GM18508 (cell line): ENCODE results near the gene WDR90.

Experiments
- ATAC-seq: cut with Tn5 transposase; IDR thresholded peaks from one replicate; pipeline ENCODE4 v1.9.1; 2021; ENCODE audit warnings: moderate number of reproducible peaks; ENCODE audit not compliant: insufficient read depth, unreplicated experiment

The WDR90 gene

GRCh38 chr16:637081-638018, 11.8 kb upstream of the WDR90 start:
- no peak for ATAC-seq

GRCh38 chr16:638034-638543, 11.1 kb upstream of the WDR90 start:
- ATAC-seq = no peak

- ATAC-seq = no peak
These were observed 10.3 kb upstream of the WDR90 start for GRCh38 chr16:638836-639235.

GRCh38 chr16:640614-641013, 8.6 kb upstream of the WDR90 start:
- ATAC-seq = no peak

- no peak for ATAC-seq
These were observed 7.6 kb upstream of the WDR90 start, which contains the start of gene MCRIP2 for GRCh38 chr16:641326-642188. Gene MCRIP2 (plus strand): TSS chr16:641828. CDS start chr16:641992, 164 bp downstream.

GRCh38 chr16:642189-643049, 6.7 kb upstream of the WDR90 start:
- ATAC-seq = no peak

- ATAC-seq = no peak
These were observed 6.2 kb upstream of the WDR90 start for GRCh38 chr16:643050-643368.

- ATAC-seq = no peak
These were observed 4.6 kb upstream of the WDR90 start for GRCh38 chr16:644556-644955.

GRCh38 chr16:645852-646678, 3.1 kb upstream of the WDR90 start:
- ATAC-seq = no peak

GRCh38 chr16:646679-647172, 2.4 kb upstream of the WDR90 start:
- no peak for ATAC-seq

- ATAC-seq = no peak
These were observed 1.8 kb upstream of the WDR90 start for GRCh38 chr16:647173-647902.

- ATAC-seq = no peak
These were observed 939 bp upstream of the WDR90 start for GRCh38 chr16:648071-648780.

GRCh38 chr16:649631-650030, 466 bp downstream of the WDR90 start:
- no peak for ATAC-seq

- no peak for ATAC-seq
These were observed 2.7 kb downstream of the WDR90 start for GRCh38 chr16:651844-652243.

- ATAC-seq = no peak
These were observed 3.5 kb downstream of the WDR90 start for GRCh38 chr16:652454-653305.

GRCh38 chr16:654034-654433, 4.9 kb downstream of the WDR90 start:
- no peak for ATAC-seq

- no peak for ATAC-seq
These were observed 8.3 kb downstream of the WDR90 start for GRCh38 chr16:657487-657886.
